HG03575 (cell line): ENCODE measurements around the gene PAX1.

ENCODE experiments used
- ATAC-seq: cut with Tn5 transposase; IDR thresholded peaks from one replicate; pipeline ENCODE4 v1.9.1; 2021; ENCODE audit not compliant: unreplicated experiment, insufficient number of reproducible peaks, low FRiP score; ENCODE audit errors: extremely low read depth

Gene PAX1

DNA sequence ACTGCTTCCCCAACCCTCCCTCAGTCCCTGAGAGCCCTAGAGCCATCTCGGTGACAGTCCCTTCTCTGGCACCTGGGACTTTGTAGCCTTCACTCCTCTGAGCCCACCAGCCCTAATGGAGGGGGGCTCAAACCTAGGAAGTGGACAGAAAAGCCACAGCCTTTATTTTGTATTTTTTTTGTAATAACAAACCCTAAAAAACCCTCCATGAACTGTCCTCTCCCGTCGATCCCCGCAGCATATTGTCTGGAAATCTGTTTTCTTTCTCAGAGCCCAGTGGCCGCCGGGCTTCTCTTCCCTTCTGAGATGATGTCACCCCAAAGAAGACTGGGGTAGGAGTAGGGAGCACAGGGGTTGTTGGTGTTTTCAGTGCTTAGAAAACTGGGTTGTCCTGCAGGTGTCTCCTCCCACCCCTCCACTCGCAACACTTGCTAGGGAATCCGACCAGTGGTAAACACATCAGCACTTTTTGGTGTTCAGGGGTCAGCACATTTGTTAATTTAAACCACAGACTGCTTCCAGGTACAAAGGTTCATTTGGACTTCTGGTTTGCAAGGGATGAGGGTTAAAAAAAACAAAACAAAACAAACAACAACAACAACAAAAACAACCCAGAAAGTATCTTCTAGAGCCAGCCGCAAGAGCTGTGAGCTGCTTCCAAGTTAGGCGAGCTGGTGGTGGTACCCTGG, 9.9 kb downstream of the PAX1 start:
- ATAC-seq, result no peak

- no peak for ATAC-seq
These were observed 14.2 kb downstream of the PAX1 start for GRCh38 chr20:21719592-21720214.

DNA sequence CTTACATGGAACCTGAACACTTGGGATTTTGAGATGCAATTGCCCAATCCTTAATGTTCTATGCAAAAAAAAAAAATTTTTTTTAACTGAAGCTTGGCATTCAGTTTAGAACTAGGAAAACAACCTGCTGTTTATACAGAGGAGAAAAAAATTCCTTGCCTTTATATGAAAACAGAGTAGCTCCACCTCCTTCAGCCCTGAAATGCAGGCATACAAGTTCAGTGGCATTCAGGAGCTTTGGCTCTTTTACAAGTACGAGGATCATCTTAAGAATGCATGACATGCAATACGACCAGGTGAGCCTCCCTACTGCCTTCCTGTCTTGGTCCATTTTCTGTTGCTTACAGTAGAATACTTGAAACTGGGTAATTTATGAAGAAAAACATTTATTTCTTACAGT, 20.4 kb downstream of the PAX1 start:
- no peak for ATAC-seq

DNA sequence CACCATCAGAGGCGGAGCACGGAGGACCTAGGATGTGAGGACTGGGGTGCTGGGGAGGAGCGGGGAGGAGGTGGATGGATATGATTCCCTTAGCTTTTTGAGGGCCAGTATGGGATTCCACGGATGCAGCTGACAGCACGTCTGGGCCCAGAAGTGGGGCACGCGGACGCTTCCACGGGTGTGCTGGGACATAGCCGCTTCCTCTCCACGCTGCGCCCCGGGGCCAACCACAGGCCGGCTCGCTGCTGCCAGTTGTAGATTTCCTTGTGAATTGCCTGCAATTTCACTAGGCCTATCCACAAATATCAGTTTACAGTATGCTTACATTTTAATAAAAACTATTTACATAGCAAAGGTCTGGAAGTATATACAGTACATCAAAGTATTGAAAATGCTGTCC, 23.9 kb downstream of the PAX1 start:
- ATAC-seq, result no peak

DNA sequence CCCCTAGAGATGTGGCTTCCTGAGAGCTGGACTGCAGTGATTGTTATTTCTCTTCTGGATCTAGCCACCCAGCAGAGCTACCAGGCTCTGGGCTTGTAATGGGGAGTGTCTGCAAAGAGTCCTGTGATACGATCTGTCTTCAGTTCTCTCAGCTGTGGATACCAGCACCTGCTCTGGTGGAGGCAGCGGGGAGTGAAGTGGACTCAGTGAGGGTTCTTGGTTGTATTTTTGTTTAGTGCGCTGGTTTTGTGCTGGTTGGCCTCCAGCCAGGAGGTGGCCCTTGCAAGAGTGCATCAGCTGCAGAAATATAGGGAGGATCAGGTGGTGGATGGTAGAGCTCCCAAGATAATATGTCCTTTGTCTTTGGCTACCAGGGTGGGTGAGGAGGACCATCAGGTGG, 33.7 kb downstream of the PAX1 start:
- no peak for ATAC-seq

DNA sequence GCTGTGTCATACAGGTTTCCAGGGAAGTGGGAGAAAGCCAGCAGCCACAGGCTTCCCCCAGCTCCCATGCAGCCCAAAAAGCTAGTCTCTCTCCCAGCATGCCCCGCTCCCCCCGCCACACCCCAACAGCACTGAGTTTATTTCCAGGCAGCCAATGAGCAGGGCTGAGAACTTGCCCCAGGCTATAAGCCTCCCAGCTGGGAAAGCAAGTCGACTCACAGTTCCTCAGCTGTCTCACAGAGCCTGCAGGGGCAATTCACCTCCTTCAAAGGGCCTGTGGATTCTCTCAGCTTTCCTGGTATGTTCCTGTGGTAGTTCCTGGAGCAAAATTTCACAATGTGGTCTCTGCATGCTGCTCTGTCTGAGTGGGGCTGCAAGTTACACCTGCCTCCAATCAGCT, 34.2 kb downstream of the PAX1 start:
- ATAC-seq, result no peak

DNA sequence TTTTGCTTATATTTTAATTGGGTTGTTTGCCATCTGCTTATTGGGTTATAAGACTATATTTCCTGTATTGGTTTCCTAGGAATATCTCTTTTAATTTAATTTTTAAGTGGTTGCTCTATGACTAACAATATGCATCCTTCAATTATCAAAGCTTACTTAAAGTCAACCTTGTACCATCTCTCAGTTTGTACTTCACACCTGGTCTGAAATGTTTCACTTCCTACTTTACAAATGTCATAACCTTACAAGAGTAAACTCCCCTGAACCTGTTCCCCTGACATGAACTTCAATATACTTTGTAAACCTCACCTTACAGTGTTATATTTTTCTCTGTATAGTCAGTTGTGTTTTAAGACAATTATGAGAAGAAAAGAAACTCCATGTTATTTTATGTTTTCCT, 35.8 kb downstream of the PAX1 start:
- no peak for ATAC-seq

GRCh38 chr20:21762646-21763045, 57.2 kb downstream of the PAX1 start:
- ATAC-seq, result no peak

DNA sequence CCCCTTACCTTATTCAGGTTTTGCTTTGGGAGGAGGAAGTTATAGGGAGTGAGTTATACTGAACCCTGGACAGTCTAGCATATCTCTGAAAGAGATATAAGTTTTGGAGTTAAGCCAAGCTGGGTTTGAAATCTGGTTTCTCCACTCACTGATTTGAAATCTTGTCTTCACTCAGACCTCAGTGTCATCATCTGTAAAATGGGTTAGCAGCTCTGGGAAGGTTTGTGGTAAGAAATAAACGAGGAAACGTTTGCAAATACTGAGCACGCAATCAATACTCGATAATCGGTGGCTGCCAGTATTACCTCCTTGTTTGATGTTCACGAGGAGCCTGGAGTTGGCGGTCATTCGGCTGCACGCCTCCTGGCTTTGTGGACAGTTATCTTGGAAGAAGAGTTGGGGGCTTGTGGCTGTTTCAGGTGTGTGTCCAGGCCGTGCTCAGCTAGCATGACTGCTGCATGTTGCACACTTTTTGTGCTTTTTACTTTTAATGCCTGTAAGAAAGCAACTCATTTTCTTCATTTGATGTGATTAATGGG, 61.8 kb downstream of the PAX1 start:
- no peak for ATAC-seq

GRCh38 chr20:21767739-21768223, 62.3 kb downstream of the PAX1 start:
- ATAC-seq, result no peak
